HL-60 (cell line): ENCODE measurements around the gene GCNT2.

Experiments
- CTCF ChIP-seq: IDR thresholded peaks from one replicate; pipeline ENCODE4 v1.5.1; 2011; ENCODE audit warnings: low read length, control low read depth, inconsistent platforms; ENCODE audit not compliant: insufficient read depth
- GABPA ChIP-seq: IDR thresholded peaks from 2 replicates; pipeline ENCODE4 v1.6.1; 2012; ENCODE audit warnings: low read depth
- POLR2AphosphoS5 ChIP-seq: IDR thresholded peaks from 2 replicates; pipeline ENCODE4 v1.6.1; 2012; ENCODE audit warnings: low read depth
- REST ChIP-seq: IDR thresholded peaks from 2 replicates; pipeline ENCODE4 v1.6.1; 2012; ENCODE audit warnings: low read depth; ENCODE audit not compliant: insufficient replicate concordance

- no peak for TF ChIP-seq CTCF
- no peak for TF ChIP-seq GABPA
- TF ChIP-seq POLR2AphosphoS5 = no peak
- TF ChIP-seq REST = no peak
Measured at GRCh38 chr6:10556589-10556988, 35.4 kb downstream of the GCNT2 start.
